GM12873 (cell line): ENCODE results near the gene WFS1.

Experiments
- TF ChIP-seq, protein P1 (sequence below): IDR thresholded peaks from 2 replicates; pipeline ENCODE4 v1.5.1; 2012; ENCODE audit warnings: low read depth, mild to moderate bottlenecking, moderate library complexity, low read length, control low read depth; ENCODE audit not compliant: insufficient read depth; ENCODE audit errors: missing control alignments

WFS1 gene

DNA sequence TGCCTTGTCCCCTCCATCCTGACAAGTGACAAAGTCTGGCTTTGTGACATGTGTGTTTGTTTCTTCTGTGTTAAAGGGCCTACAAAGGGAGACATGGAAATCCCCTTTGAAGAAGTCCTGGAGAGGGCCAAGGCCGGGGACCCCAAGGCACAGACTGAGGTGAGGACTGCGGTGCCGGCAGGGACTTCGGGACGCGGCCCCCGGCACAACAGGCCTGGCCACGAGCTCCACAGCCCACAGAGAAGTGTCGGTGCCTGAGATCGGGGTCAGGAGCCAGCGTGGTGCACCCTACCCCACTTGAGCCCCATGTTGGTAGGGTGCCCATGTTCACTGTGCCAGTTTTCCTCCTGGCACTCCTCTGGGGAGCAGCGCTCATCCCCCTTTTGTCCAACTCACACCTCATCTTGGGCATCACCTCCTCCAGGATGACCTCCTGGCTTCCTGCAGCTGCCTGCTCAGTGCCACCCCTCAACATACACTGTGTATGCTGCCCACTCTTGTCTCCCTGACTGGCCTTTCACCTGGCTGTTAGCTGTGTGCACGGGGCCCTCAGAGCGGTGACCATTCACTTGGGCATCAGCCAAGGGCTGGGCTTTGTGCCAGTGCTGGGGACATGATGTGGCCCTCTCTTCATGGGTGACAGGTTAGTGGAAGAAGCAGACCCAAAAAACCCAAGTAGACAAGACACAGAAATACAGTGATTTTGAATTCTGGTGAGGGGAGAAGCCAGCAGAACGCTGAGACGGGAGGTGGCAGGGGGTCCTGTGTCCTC is 17.6 kb downstream of the WFS1 start:
- TF ChIP-seq, protein P1, sequence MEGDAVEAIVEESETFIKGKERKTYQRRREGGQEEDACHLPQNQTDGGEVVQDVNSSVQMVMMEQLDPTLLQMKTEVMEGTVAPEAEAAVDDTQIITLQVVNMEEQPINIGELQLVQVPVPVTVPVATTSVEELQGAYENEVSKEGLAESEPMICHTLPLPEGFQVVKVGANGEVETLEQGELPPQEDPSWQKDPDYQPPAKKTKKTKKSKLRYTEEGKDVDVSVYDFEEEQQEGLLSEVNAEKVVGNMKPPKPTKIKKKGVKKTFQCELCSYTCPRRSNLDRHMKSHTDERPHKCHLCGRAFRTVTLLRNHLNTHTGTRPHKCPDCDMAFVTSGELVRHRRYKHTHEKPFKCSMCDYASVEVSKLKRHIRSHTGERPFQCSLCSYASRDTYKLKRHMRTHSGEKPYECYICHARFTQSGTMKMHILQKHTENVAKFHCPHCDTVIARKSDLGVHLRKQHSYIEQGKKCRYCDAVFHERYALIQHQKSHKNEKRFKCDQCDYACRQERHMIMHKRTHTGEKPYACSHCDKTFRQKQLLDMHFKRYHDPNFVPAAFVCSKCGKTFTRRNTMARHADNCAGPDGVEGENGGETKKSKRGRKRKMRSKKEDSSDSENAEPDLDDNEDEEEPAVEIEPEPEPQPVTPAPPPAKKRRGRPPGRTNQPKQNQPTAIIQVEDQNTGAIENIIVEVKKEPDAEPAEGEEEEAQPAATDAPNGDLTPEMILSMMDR, result no peak

- TF ChIP-seq, protein P1, result no peak
Observed at GRCh38 chr4:6288342-6288741, 18.7 kb downstream of the WFS1 start.

- TF ChIP-seq, protein P1, result no peak
Observed at GRCh38 chr4:6288871-6289270, 19.2 kb downstream of the WFS1 start.

DNA sequence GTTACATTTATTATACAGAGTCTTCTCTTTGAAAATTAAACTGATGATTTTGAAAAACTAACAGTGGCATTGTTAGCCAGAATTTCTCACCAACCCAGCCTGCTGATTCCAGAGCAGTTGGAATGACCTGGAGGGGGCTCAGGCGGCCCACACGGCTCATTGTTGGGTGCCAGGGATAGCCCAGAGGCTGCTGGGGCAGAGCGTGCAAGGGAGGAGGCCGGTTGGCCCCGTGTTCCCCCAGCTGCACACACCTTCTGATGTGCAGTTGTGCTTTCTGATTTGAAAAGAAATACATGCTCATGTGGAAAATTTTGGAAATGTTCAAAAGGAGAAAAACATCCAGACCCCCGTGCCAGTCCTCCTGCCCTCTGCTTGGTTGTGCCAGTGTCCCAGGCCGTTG is 20.6 kb downstream of the WFS1 start:
- TF ChIP-seq, protein P1, result no peak

DNA sequence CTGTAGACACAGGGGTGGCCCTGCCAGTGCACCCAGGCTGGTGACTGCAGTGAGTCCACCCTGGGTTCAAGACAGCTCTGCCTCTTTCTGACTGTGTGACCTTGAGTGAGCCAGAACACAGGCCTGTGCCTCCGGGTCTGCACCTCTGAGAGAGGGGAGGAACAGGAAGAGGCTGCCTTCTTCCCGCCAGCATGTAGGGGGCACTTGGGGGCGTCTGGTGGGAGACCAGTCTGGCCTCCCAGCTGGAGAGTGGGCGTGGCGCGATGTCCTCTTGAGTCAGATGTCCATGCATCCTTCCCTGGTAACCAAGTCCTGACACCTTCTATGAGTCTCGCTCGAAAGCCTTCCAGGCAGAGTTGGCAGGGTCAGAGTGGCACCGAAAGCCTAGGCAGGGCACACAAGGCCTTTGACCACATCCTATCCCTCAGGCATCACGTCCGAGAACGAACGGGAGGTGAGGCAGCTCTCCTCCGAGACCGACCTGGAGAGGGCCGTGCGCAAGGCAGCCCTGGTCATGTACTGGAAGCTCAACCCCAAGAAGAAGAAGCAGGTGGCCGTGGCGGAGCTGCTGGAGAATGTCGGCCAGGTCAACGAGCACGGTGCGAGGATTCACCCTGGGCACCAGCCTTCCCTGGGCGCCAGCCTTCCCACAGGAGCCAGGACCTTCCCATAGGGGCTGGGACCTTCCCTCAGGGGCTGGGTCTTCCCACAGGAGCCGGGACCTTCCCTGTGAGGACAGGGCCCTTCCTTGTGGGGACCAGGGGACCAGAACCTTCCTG is 21.3 kb downstream of the WFS1 start:
- TF ChIP-seq, protein P1, result no peak

DNA sequence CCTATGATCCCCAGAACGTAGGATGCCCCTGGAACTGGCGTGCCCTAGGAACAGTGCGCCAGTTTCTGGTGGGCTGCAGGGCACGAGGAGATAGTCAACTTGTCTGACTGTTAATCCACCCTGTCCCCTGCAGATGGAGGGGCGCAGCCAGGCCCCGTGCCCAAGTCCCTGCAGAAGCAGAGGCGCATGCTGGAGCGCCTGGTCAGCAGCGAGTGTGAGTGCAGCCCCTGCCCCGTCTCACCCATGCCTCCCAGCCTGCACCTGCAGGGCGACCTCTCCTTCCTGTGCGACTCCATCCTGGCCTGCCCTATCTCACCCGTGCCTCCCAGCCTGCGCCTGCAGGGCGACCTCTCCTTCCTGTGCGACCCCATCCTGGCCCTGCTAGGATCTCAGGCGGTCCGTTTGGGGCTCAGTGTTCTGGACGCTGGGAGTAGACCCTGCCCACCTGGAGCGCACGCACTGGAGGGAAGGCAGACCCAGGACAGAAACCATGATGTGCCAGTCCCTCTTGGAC is 22.2 kb downstream of the WFS1 start:
- TF ChIP-seq, protein P1, result no peak
